Activated effector memory CD4-positive, alpha-beta T cell treated with anti-CD3 and anti-CD28 coated beads, Interleukin-2, amount 50 U/mL, for 16 hours (primary cell): ENCODE measurements around the gene CHST7.
"Not testable (repeated sequence)": the region's sequence is repeated elsewhere in the genome, so short reads cannot be mapped to it uniquely, and the experiment has no call there.

ENCODE experiments used
- DNase-seq: peaks from one replicate; pipeline ENCODE4 v3.0.0-alpha.2; 2020

The CHST7 gene, protein sequence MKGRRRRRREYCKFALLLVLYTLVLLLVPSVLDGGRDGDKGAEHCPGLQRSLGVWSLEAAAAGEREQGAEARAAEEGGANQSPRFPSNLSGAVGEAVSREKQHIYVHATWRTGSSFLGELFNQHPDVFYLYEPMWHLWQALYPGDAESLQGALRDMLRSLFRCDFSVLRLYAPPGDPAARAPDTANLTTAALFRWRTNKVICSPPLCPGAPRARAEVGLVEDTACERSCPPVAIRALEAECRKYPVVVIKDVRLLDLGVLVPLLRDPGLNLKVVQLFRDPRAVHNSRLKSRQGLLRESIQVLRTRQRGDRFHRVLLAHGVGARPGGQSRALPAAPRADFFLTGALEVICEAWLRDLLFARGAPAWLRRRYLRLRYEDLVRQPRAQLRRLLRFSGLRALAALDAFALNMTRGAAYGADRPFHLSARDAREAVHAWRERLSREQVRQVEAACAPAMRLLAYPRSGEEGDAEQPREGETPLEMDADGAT

DNA sequence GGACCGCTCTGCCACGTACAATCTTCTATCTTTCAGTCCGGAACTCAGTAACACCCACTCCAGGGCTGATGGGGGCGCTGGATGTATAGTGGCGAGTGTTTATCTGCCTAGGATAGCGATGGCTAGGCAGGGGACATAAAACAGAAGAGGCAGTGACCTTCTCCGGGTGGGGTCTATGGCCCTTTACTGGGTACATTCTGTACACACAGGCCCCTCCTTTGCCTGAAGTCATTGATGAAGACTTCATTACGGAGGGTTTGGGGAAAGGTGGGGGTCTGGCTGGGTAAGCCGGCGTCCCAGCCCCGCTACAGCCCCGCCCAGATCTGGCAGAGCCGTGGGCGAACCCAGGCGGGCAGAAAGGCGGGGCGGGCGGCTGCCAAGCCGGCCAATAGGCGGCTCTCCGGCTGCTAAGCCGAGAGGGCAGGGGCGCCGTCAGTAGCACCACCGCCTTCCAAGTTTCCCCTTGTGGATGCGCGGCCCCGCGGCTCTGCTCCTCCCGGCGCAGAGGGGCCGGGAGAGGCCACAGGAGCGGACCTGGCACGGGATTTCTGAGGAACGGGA lies at the start of gene CHST7:
CHST7 (plus strand) TSS at position 435 of the 561 bp plus-strand sequence. CDS start 167 bp downstream, outside the sequence.
- peak; percentile 88 for DNase-seq

DNA sequence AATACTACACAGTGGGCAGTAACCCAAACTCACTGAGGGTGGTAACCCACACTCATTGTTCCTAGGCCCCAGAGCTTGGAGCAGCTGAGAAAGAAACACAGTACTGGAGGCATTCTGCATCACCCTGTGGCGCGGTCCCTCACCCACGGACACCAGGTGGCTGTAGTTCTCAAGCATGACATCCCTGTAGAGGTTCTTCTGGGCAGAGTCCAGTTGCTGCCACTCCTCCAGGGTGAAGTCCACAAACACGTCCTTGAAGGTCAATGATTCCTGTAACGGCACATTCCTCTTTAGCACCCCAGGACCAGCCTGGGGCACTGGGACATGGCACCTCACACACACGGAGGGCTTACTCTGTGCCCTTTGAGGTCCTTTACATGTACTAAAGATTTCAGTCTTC lies 44.9 kb upstream of the CHST7 start:
- DNase-seq, result not testable (repeated sequence)

DNA sequence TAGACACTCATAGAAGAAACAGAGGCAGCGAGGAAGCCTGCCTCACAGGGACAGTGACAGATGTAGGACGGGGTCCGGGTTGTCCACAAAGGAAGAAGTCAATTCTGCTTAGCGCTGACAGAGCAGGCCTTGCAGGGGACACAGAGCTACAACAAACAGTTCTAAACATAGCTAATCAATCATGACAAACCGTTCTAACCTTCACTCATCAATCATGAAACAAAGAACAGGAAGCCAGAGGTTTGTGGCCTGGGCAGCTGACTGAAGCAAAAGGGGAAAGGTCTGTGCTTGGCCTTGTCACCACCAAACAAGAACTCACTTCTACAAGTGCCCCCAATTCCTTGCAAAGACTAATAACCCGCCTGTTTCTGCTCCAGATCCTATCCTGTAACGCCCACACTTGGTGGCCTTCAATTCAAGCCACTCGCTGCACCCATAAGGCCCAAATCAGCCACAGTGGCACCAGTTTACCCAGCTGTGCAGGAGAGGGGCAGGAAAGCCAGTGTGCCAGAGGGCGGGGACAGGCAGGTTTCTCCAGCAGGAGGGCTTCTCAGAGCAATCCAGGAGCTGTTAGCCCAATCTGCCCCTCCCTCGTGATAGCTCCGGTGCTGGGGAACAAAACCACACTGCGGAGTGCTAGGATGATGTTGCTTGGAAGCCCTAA lies 43.7 kb upstream of the CHST7 start:
- not testable (repeated sequence) for DNase-seq

DNA sequence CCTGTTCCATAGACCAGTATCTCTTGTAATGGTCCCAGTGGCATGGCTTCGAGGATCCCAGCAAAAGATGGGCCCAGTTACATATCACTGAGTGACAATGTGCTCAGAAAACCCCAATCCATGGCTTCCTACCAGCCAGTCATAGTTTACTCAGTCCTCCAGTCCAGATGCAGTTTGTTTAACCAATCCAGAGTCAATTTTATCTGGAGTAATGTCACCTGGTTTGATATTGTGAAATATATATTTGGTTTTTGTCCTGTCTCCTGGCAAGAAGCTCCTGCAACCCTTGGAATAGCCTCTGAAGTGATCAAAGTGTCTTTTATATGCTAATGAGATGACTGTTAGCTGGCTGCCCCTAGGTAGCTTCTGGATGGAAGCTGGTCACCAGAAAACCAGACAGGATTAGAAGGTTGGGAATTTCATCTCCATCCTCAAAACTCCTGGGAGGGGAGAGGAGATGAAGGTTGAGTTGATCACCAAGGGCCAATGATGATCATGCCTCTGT lies 43.1 kb upstream of the CHST7 start:
- DNase-seq, result not testable (repeated sequence)

DNA sequence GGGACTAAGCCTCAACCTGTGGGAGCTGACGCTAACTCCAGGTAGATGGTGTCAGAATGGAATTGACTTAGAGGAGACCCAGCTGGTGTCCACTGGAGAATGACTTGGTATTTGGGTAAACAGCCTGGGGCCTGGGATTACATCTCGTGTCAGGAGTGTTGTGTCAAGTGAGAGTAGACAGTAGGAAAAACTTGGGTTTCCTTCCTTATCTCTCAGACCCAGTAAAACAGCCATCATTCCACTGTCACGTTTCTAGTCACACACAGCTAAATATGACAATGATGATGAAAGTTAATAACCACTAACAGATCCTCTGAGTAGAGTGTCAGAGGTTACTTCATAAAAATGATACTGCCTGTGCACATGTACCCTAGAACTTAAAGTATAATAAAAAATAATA lies 42.1 kb upstream of the CHST7 start:
- no peak for DNase-seq

DNA sequence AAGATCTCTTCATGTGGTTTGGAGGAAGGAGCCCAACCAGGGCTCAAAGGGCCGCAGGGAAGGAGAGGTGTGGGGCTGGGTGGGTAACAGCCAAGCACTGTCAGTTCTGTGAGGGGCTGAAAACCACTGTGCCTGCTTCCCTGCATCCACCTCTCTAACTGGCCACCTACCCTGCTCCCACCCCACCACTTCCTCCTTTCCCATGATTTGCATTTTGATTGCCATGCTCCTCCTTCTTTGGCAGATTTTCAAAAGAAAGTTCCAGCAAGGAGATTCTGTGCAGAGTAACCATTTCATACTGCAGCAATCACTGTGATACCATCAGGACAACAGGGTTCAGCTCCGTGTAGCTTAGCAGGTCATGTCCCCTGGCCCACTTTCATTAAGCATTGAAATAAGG lies 30.1 kb upstream of the CHST7 start:
- no peak for DNase-seq

DNA sequence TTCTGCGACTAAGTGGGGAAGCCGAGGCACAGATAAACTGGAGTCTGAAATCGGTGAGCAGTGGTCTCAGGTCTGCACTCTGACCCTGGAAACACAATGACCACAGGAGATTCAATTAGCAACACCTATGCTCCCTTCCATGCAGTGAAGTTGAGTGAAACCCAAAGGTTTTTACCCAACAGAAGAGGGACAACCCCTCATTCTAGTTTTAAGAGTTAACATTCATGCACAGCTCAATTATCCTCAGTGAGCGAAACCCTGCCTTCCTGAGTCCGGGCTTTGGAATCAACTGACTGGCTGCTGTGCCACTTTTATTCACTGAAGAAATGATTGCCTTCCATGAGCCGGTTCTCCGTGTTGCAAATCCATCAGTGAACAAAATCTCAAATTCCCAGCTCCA lies 29.0 kb upstream of the CHST7 start:
- DNase-seq, result not testable (repeated sequence)

DNA sequence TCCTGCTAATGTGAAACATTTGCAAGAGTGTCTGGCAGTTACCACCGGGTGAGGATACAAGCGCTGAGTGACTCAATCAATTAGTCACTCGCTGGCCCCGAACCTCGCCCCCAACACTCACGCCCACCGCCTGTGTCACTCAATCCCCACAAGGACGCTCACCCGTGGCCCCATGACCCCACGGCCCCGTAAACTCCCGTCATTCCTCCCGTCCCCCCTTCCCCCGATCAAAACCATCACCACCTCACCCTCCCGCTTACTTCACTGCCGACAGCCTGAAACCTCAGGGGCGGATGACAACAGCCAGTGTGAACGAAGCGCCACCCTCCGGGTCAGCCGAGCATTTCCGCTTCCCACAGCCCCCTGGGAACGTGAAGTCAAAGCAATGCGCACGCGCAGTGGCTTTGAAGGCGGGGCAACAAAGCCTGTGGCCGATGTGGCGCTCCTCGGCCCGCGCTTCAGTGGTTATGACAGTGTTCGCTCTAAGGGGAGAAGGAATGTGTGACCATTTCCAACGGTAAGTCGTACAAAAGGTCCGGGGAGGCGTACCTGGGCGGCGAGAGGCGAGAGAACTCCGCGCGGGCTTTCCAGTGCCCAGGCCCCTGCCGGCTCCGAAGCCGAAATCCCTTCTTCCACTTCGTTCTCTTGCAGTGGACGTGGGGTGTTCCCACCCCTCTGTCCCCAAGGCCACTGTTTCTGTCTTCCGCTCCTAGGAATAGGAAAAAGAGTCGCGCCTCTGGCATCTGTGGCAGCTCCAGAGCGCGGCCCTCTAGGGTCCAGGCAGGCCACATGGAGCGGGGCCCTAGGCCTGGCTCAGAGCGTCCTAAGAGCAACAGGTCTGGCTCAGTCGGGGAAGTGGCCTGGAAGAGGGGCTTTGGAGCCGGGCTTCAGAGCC lies 28.2 kb upstream of the CHST7 start, which contains the start of gene ZNF674:
ZNF674 (minus strand) TSS at position 311 of the 895 bp plus-strand sequence. CDS start 3,334 bp downstream, outside the sequence.
- DNase-seq, result peak; percentile 97

DNA sequence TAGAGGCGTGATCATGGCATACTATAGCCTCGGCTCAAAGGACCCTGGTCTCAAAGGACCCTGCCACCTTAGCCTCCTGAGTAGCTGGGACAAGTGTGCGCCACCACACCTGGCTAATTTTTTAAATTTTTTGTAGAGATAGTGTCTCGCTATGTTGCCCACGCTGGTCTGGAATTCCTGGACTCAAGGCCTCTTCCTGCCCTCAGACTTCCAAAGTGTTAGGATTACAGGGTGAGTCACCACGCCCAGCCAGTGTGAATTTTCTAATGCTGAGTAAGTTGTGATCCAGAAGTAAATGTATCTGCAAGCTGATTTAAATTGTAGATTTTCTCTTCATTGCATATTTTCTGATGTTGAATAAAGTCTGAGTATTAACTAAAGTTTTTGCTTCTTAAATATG lies 25.7 kb upstream of the CHST7 start:
- no peak for DNase-seq

DNA sequence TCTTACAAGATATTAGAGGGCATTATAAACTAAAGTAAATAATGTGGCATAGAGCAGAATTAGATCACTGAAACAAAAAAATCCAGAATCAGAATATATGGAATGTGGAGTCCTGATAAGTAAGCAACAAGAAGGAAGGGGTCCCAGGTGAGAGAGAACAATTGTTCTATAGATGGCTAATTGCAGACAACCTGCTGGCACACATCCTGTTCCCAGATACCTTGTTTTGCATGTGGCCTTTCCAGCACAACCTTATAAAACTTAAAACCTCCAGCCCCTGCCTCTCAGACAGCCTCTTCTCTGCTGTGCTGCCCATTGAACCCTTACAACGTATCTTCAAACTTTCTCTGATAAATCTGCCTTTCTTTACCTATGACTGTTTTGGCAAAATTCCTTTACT lies 23.7 kb upstream of the CHST7 start:
- no peak for DNase-seq

DNA sequence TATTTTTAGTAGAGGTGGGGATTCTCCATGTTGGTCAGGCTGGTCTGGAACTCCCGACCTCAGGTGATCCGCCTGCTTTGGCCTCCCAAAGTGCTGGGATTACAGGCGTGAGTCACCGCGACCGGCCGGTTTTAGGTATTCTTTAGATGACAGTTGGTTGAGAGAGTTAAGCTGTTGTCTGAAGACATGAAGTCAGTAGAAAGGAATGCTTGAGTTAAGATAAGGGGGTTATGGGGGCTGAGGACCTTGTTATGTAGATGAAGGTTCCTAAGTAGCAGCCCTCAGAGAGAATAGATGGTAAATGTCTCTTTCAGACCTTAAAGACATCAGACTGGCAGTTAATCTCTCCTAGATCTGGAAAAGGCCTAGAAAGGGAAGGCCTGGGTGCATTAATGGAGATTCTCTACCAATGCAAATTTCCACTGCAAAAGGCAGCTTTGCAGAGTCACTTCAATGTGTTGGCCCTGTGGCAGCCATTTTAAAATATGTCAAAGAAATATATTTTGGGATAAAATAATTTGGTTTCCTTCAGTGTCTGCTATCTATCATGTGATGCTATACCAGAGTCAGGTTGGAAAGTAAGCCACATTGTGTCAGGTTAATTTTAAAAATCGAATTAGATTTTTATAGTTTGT lies 22.0 kb upstream of the CHST7 start:
- no peak for DNase-seq

DNA sequence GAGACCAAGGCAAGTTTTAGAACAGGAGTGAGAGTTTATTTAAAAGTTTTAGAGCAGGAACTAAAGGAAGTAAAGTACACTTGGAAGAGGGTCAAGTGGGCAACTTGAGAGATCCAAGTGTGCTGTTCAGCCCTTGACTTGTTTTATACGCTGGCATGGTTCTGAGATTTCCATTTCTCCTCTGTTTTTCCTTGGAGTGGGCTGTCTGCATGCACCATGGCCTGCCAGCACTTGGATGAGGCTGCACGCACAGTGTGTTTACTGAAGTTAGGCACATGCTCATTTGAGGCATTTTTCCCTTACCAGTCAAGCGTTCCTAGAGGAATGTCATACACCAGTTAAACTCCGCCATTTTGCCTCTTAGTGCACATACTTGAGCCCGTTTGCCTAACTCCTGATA lies 19.6 kb upstream of the CHST7 start:
- DNase-seq, result no peak

DNA sequence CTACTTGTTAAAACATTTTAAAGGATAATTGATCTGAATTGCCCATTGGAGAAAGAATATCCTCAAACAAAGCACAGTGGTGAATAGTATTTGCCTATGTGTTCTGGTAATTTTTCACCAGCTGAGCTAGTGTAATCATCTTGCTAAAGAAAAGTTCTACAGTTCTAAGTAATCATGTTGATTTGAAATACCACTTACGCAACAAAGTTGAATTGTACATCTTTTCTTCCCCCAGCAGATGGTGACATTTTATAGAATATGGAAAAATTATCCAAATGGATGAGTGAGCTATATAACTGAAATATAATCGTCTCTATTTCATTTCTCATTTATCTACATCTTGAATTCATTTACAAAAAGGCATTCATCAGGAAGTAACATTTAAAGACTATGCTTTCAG lies 18.6 kb upstream of the CHST7 start:
- no peak for DNase-seq

DNA sequence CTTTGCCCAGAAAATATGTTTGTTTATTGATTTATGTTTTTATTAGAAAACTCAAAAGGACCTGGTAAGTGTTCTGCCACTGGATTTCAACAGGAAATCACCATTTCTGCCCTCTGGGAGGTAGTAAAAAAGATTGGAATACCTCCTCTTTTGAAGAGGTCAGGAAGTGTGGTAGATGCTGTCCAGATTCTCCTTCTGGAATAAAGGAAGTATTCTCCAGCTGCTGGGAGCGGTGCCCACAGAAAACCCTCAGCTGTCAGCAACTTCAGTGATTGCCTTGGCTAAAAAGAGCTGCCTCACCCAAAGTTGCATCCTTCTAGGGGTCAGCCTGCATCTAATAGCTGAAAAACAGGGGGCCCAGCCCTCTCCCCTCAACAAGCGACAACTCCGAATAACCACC lies 14.5 kb upstream of the CHST7 start:
- DNase-seq, result no peak

DNA sequence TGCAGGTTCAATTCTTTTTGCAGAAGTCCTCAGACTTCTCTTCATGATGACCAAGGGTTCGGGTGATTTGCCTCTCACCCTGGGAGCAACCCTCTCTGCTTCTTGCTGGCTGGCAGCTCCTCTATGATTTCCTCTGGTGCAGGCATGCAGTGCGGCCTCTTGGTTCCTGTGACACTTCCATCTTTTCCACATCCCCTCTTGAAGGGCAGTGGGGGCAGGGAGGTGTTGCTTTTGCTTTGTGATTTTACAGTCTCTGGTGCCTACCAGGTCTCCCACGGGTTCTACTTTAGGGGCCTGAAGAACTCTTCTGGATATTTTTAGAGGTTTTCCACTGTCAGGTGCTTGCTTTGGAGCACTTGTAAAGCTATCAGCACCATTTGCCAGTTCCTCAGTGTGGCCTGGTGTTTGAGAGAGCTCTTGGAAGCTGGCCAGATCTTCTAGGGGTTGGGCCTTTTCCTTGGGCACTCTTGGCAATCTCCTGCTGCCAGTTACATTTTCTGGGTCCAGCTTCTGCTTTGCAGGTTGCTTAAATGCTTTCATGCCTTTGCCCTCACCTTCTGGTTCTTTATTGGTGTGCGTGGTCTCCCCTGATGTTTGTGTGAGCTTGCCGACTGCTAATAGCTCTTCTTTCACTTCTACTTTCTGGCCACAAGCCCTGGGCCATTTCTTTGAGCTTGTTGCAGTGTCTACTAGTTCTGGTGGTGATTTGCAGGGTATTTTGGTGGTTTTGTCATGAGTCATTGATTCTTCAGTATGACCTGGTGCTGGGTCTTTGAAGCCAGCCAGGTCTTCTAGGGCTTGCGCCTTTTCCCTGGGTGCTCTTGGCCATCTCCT lies 11.5 kb upstream of the CHST7 start:
- DNase-seq, result no peak

DNA sequence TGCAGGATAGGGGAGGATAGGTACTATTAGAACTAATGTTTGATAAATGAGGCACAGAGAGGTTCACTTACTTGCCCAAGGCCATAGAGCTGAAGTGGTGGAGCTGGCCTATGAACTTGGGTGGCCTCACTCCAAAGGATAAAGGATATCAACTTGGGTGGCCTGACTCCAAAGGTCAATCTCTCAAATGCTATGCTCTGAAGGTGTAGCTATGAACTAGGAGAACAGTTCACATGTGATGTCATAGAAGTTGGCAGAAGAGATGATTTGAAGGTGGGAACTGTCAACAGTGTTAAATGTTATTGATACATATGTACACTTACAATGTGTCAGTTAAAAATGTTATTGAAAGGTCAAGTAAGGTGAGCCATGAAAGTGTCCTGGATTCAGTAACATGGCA lies 6.2 kb upstream of the CHST7 start:
- DNase-seq, result no peak

DNA sequence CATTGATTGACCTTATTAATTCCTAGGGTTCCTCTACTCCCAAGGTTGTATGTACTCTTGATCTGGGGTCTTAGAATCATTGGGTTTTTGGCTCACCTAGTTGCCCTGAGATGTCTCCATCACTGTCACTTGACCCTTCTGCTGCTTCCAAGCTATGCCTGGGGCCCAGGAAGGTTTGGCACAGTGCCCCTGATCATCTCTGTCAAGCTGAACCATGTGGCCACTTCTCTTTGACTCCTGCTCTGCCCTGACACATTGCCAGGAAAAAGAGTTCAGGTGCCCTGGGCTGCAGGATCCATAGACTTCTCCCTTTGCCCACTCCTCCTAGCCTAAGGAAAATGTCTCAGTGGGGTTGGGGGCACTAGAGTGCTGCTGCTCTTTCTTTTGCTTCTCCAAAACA lies 3.9 kb upstream of the CHST7 start:
- no peak for DNase-seq

DNA sequence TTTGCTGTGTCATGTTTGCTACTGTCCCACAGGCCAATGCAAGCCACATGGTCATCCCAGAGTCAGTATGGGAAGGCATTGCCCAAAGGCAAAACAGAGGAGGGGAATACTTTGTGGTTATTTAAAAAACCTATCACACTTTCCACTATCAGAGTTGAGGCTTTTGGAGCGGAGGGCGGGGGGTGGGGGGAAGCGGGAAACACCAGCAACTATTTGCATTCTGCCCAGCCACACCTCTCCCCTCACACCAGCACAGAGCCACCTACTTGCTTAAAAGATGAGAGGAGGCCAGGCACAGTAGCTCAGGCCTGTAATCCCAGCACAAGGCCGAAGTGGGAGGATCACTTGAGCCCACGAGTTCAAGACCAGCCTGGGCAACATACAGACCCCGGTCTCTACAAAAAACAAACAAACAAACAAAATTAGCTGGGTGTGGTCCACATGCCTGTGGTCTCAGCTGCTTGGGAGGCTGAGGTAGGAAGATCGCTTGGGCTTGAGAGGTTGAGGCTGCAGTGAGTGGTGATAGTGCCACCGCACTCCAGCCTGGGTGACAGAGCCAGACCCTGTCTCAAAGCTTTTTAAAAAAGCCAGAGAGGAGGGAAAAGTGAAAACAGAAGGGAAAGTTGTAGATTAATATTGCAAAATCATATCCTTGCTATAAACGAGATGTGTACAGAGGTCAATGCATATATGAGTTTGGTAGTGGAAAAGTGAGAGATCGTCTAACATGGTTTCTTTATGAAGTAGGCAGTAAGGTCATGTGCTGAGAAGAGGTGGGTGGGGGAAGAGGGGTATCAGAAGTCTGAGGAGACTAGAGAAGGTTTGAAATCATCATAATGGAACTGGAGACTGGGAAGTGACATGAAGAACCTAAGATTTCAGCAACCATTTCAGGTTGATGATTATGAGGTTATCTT lies 1.9 kb upstream of the CHST7 start:
- DNase-seq, result no peak

DNA sequence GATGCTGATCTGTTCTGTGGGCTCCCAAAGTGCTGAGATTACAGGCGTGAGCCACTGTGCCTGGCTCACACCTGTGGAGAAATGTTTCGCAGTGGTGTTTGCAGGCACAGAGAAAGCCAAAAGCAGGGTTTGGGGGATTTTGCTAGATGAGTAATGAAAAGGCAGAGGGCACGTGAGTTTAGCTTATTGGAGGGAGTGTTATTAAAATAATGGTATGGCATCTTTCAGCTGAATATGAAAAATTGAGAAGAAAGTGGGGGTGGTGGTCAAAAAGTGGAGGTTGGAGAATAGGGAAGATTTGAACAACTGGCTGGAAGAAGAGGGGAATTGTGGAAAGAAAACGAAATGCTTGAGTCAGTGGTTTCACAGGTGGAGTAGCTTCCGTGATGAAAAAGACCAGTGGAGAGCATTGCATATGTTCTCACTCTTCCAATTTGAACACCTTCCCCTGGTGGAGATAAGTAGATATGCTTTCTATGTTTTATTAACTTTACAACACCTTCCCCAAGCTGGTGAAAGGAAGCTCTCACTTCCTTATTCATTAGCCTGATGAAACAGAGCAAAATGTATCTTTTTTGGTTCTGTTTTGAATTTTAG lies 1.1 kb upstream of the CHST7 start:
- peak; percentile 78 for DNase-seq
